Tibial nerve (tissue), 4 donors: ENCODE measurements around the gene ZNF148. TPM values are rescaled to one million over a fixed set of nuclear protein-coding genes. Genes with fewer than 3 reads are reported as not detected.

Experiments used
- DNase-seq, 2 donors: peaks; one replicate each; pipeline ENCODE4 v3.0.0-alpha.2; 2019; ENCODE audit warnings: low spot score in 2 of 2
- H3K27ac ChIP-seq, 4 donors: fragments of 200-600 bp; sonication (generic) in 3 of 4; one replicate each; pipeline ENCODE4 v1.5.1; 2017 to 2019; ENCODE audit warnings: mild to moderate bottlenecking in 1 of 4
- H3K27me3 ChIP-seq, 2 donors: fragments of 200-600 bp; sonication (generic) in 1 of 2; one replicate each; pipeline versions ENCODE4 v1.5.1 to v1.6.0; 2017 to 2019
- H3K36me3 ChIP-seq, 3 donors: fragments of 200-600 bp; sonication (generic); one replicate each; pipeline ENCODE4 v1.5.1; 2018 to 2019
- H3K4me1 ChIP-seq, 4 donors: fragments of 200-600 bp; sonication (generic) in 3 of 4; one replicate each; pipeline ENCODE4 v1.5.1; 2017 to 2019
- H3K4me3 ChIP-seq, 4 donors: fragments of 200-600 bp; sonication (generic) in 3 of 4; one replicate each; pipeline ENCODE4 v1.5.1; 2017 to 2019; ENCODE audit warnings: mild to moderate bottlenecking in 1 of 4, moderate library complexity in 1 of 4
- H3K9me3 ChIP-seq, 4 donors: fragments of 200-600 bp; sonication (generic) in 3 of 4; one replicate each; pipeline ENCODE4 v1.5.1; 2017 to 2019
- CTCF ChIP-seq, 5 experiments: fragments of 200-600 bp in 3 of 5; fragments of 450-650 bp in 2 of 5; sonication (generic) in 3 of 5; IDR thresholded peaks; one replicate each; pipeline ENCODE4 v1.5.1; 2016 to 2019; ENCODE audit warnings: antibody characterized with exemption in 5 of 5, mild to moderate bottlenecking in 3 of 5, moderate library complexity in 2 of 5
- EP300 ChIP-seq, 2 donors: sonication (generic); formaldehyde crosslinking; IDR thresholded peaks; one replicate each; pipeline ENCODE4 v1.6.1; 2017; ENCODE audit warnings: antibody characterized with exemption in 2 of 2, mild to moderate bottlenecking in 1 of 2
- POLR2A ChIP-seq, 2 donors: fragments of 450-650 bp; IDR thresholded peaks; one replicate each; pipeline ENCODE4 v1.6.1; 2017; ENCODE audit warnings: antibody characterized with exemption in 2 of 2, mild to moderate bottlenecking in 2 of 2, moderate library complexity in 2 of 2
- WGBS, 2 donors: methylation state at CpG; one replicate each; pipeline ENCODE4 v1.1.5; 2018; 5-methylcytosine and 5-hydroxymethylcytosine counted together
- total RNA-seq, 4 donors: library from RNA; depleted of rRNA; stranded (reverse); fragments of >200 nt; gene quantifications; one replicate each; pipeline ENCODE4 v1.1.0, GENCODE V29; 2016

Gene ZNF148
- total RNA-seq, 4 donors from 2014 or later, result 19.5 to 28.0 (median 24.0) TPM

- DNase-seq, result no peak
- H3K4me3 ChIP-seq, result peak overlapping the region; percentile 74 to 95 (median 84)
- 43 to 56% methylated on average over 10 of the region's 10 CpGs for WGBS, 2 donors
- H3K36me3 ChIP-seq, result no peaks in the 10 kb centered on the region
- TF ChIP-seq EP300 (IDR thresholded peaks at IDR 0.05), result no peak
- TF ChIP-seq POLR2A (IDR thresholded peaks at IDR 0.05), result no peak
- TF ChIP-seq CTCF (IDR thresholded peaks at IDR 0.05), result no peak
- peaks cover 0 to 35% (median 10%) of the 10 kb centered on the region in 4 donors for H3K4me1 ChIP-seq
- peaks cover 0 to 3% of the 10 kb centered on the region in 2 donors for H3K27me3 ChIP-seq
- H3K9me3 ChIP-seq, result no peaks in the 10 kb centered on the region
- H3K27ac ChIP-seq, result peak overlapping the region; percentile 86 to 94 (median 94)
Observed at GRCh38 chr3:125375950-125376679, 990 bp upstream of the ZNF148 start.

DNA sequence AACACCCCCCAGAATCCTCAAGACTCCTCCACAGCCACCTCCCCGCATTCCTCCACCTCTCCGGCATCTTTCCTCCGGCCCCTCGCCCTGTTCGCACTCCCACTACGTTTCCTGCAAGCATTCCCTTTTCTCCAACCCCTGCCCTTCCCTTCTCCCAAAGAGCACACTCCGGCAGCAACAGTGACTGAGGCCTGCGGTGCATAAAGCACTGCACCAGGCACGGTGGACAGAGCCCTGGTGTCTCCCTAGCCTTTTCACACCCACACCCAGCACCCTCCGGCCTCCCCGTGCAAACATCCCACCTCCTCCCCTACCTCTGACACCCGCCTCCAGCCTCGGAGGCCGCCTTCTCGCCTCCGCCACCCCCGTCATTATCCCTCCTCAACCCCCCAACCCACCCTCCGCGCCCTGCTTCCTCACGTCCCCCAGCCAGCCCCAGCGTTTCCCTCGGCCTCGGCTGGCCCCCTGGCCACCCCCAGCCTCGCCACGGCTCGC lies 577 bp downstream of the ZNF148 start:
- DNase-seq, result peak in 1 of 2 donors; percentile 13
- TF ChIP-seq EP300 (IDR thresholded peaks at IDR 0.05), result no peak
- no peak for TF ChIP-seq CTCF (IDR thresholded peaks at IDR 0.05)
- no peak for TF ChIP-seq POLR2A (IDR thresholded peaks at IDR 0.05)
- H3K4me3 ChIP-seq, result peak overlapping the region; percentile 74 to 95 (median 84)
- H3K9me3 ChIP-seq, result no peaks in the 10 kb centered on the region
- no peaks in the 10 kb centered on the region for H3K36me3 ChIP-seq
- peak overlapping the region; percentile 86 to 94 (median 94) for H3K27ac ChIP-seq
- WGBS, 2 donors, result 1% methylated on average over 24 of the region's 26 CpGs
- H3K27me3 ChIP-seq, result no peaks in the 10 kb centered on the region
- peaks cover 0 to 44% (median 10%) of the 10 kb centered on the region in 4 donors for H3K4me1 ChIP-seq

- H3K9me3 ChIP-seq, result no peaks in the 10 kb centered on the region
Observed at GRCh38 chr3:125367403-125368230, 7.5 kb downstream of the ZNF148 start.

DNA sequence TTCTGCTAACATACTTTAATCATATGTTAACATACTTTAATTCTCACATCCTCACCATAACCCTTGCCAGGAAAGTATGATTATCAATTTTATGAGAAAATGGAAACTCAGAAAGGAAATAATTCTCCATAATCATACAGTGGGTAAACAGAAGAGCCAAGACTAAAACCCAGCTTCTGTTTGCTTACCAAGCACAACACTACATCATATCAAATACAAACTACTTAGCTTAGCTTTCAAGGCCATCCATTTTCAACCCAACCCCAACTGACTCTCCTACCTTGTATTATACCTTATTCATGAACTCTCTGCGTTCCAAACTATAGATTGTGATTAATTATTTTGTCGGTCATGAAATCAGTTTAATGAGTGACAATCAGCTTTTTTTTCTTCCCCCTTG lies 9.0 kb downstream of the ZNF148 start:
- DNase-seq, result no peak
- Histone ChIP-seq H3K9me3 (no peaks in the 10 kb centered on the region), H3K27ac (no peak overlapping the region), H3K4me1 (peaks cover 0 to 40% (median 12%) of the 10 kb centered on the region in 4 donors), H3K36me3 (no peaks in the 10 kb centered on the region), H3K27me3 (no peaks in the 10 kb centered on the region), H3K4me3 (no peak overlapping the region)
- no peak for TF ChIP-seq EP300 (IDR thresholded peaks at IDR 0.05)
- TF ChIP-seq CTCF (IDR thresholded peaks at IDR 0.05), result no peak
- no peak for TF ChIP-seq POLR2A (IDR thresholded peaks at IDR 0.05)
- WGBS, 2 donors, result 92 to 96% methylated on average over 2 of the region's 2 CpGs

More at GRCh38 chr3:125367403-125368230, 7.5 kb downstream of the ZNF148 start:
- no peak for DNase-seq
- no peaks in the 10 kb centered on the region for H3K27me3 ChIP-seq
- H3K4me1 ChIP-seq, result peaks cover 0 to 40% (median 10%) of the 10 kb centered on the region in 4 donors
- WGBS, 2 donors, result 36 to 40% methylated on average over 5 of the region's 5 CpGs
- no peak overlapping the region for H3K27ac ChIP-seq
- no peak for TF ChIP-seq POLR2A (IDR thresholded peaks at IDR 0.05)
- TF ChIP-seq CTCF (IDR thresholded peaks at IDR 0.05), result no peak
- no peak for TF ChIP-seq EP300 (IDR thresholded peaks at IDR 0.05)
- no peaks in the 10 kb centered on the region for H3K36me3 ChIP-seq
- H3K4me3 ChIP-seq, result no peak overlapping the region
